ENCODE measurements around the gene LTBP2.

GRCh38 chr14:74636424-74637177 lies 24.6 kb upstream of the LTBP2 start:
- no peak for TF ChIP-seq POLR2AphosphoS5 (IDR thresholded peaks at IDR 0.05)
- no peak for TF ChIP-seq CTCF (IDR thresholded peaks at IDR 0.05; ENCODE audit: poor library complexity, severe bottlenecking)
- TF ChIP-seq MXI1 (conservative IDR thresholded peaks at IDR 0.05; ENCODE audit: poor library complexity, severe bottlenecking) = no peak
- TF ChIP-seq RAD21 (conservative IDR thresholded peaks at IDR 0.05) = no peak
- TF ChIP-seq EP300 (conservative IDR thresholded peaks at IDR 0.05; ENCODE audit: poor library complexity, severe bottlenecking) = no peak
- TF ChIP-seq, protein P1, sequence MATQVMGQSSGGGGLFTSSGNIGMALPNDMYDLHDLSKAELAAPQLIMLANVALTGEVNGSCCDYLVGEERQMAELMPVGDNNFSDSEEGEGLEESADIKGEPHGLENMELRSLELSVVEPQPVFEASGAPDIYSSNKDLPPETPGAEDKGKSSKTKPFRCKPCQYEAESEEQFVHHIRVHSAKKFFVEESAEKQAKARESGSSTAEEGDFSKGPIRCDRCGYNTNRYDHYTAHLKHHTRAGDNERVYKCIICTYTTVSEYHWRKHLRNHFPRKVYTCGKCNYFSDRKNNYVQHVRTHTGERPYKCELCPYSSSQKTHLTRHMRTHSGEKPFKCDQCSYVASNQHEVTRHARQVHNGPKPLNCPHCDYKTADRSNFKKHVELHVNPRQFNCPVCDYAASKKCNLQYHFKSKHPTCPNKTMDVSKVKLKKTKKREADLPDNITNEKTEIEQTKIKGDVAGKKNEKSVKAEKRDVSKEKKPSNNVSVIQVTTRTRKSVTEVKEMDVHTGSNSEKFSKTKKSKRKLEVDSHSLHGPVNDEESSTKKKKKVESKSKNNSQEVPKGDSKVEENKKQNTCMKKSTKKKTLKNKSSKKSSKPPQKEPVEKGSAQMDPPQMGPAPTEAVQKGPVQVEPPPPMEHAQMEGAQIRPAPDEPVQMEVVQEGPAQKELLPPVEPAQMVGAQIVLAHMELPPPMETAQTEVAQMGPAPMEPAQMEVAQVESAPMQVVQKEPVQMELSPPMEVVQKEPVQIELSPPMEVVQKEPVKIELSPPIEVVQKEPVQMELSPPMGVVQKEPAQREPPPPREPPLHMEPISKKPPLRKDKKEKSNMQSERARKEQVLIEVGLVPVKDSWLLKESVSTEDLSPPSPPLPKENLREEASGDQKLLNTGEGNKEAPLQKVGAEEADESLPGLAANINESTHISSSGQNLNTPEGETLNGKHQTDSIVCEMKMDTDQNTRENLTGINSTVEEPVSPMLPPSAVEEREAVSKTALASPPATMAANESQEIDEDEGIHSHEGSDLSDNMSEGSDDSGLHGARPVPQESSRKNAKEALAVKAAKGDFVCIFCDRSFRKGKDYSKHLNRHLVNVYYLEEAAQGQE (IDR thresholded peaks at IDR 0.05; ENCODE audit: borderline replicate concordance) = no peak
- no peak for TF ChIP-seq EZH2 (IDR thresholded peaks at IDR 0.05; ENCODE audit: borderline replicate concordance, insufficient read depth, low read length, poor library complexity, severe bottlenecking)

All from neural cell (in vitro differentiated cells).